Stomach smooth muscle (tissue), 2 donors: ENCODE data around the gene GZMM.
A peak's percentile ranks its signal among the peaks of the same experiment; 100 is the strongest.

Experiments
- H3K27ac ChIP-seq: one replicate; pipeline ENCODE4 v1.7.0; 2013; ENCODE audit warnings: mild to moderate bottlenecking, low read length, inconsistent platforms
- H3K27me3 ChIP-seq, 2 donors: one replicate each; pipeline ENCODE4 v1.7.0; 2013; ENCODE audit warnings: low read length in 2 of 2; ENCODE audit not compliant: insufficient read depth in 2 of 2, control insufficient read depth in 1 of 2
- H3K36me3 ChIP-seq, 2 donors: one replicate each; pipeline ENCODE4 v1.7.0; 2013; ENCODE audit warnings: low read length in 2 of 2; ENCODE audit not compliant: control insufficient read depth in 2 of 2, insufficient read depth in 2 of 2
- H3K4me1 ChIP-seq: one replicate; pipeline ENCODE4 v1.7.0; 2013; ENCODE audit warnings: low read length; ENCODE audit not compliant: control insufficient read depth, insufficient read depth
- H3K4me3 ChIP-seq, 2 donors: one replicate each; pipeline ENCODE4 v1.7.0; 2013; ENCODE audit warnings: low read length in 2 of 2
- H3K9ac ChIP-seq, 2 donors: one replicate each; pipeline ENCODE4 v1.7.0; 2013; ENCODE audit warnings: low read length in 2 of 2, mild to moderate bottlenecking in 1 of 2
- H3K9me3 ChIP-seq, 2 donors: one replicate each; pipeline ENCODE4 v1.7.0; 2013; ENCODE audit warnings: low read length in 2 of 2; ENCODE audit not compliant: control insufficient read depth in 2 of 2
- donor health status: healthy.
- donor health status: Pancreatic carcinoma.

GZMM gene

GRCh38 chr19:548886-549830, 5.3 kb downstream of the GZMM start:
- Histone ChIP-seq H3K9ac (no peak overlapping the region), H3K4me3 (no peak overlapping the region), H3K27ac (no peak overlapping the region), H3K9me3 (no peaks in the 10 kb centered on the region), H3K27me3 (no peaks in the 10 kb centered on the region), H3K36me3 (no peaks in the 10 kb centered on the region), H3K4me1 (peaks cover 5% of the 10 kb centered on the region)

- Histone ChIP-seq H3K4me1 (peaks cover 7% of the 10 kb centered on the region), H3K36me3 (no peaks in the 10 kb centered on the region), H3K27me3 (no peaks in the 10 kb centered on the region), H3K4me3 (no peak overlapping the region), H3K9ac (no peak overlapping the region), H3K27ac (no peak overlapping the region), H3K9me3 (no peaks in the 10 kb centered on the region)
These were observed 11.0 kb downstream of the GZMM start for GRCh38 chr19:554817-555216.

- Histone ChIP-seq H3K4me1 (peaks cover 7% of the 10 kb centered on the region), H3K36me3 (no peaks in the 10 kb centered on the region), H3K4me3 (no peak overlapping the region), H3K27me3 (no peaks in the 10 kb centered on the region), H3K27ac (no peak overlapping the region), H3K9me3 (no peaks in the 10 kb centered on the region), H3K9ac (no peak overlapping the region)
These were observed 11.6 kb downstream of the GZMM start for GRCh38 chr19:555474-555808.

- no peaks in the 10 kb centered on the region for H3K36me3 ChIP-seq
- H3K4me3 ChIP-seq, result no peak overlapping the region
- H3K4me1 ChIP-seq, result peaks cover 5% of the 10 kb centered on the region
- no peak overlapping the region for H3K9ac ChIP-seq
- no peaks in the 10 kb centered on the region for H3K9me3 ChIP-seq
- no peak overlapping the region for H3K27ac ChIP-seq
- no peaks in the 10 kb centered on the region for H3K27me3 ChIP-seq
These were observed 12.9 kb downstream of the GZMM start for GRCh38 chr19:556611-557382.

GRCh38 chr19:558770-559439, 15.1 kb downstream of the GZMM start:
- Histone ChIP-seq H3K27ac (no peak overlapping the region), H3K36me3 (no peaks in the 10 kb centered on the region), H3K9me3 (no peaks in the 10 kb centered on the region), H3K9ac (no peak overlapping the region), H3K4me3 (no peak overlapping the region), H3K4me1 (peaks cover 5% of the 10 kb centered on the region), H3K27me3 (no peaks in the 10 kb centered on the region)

GRCh38 chr19:560121-560520, 16.3 kb downstream of the GZMM start:
- no peaks in the 10 kb centered on the region for H3K36me3 ChIP-seq
- H3K9ac ChIP-seq, result no peak overlapping the region
- H3K4me3 ChIP-seq, result no peak overlapping the region
- H3K27me3 ChIP-seq, result no peaks in the 10 kb centered on the region
- no peaks in the 10 kb centered on the region for H3K9me3 ChIP-seq
- peaks cover 5% of the 10 kb centered on the region for H3K4me1 ChIP-seq
- no peak overlapping the region for H3K27ac ChIP-seq

GRCh38 chr19:566403-566802, 22.6 kb downstream of the GZMM start:
- no peaks in the 10 kb centered on the region for H3K36me3 ChIP-seq
- H3K27me3 ChIP-seq, result no peaks in the 10 kb centered on the region
- H3K9me3 ChIP-seq, result no peaks in the 10 kb centered on the region
- peak overlapping the region in 1 of 2 donors; percentile 31 for H3K9ac ChIP-seq
- H3K27ac ChIP-seq, result peak overlapping the region; percentile 62
- peaks cover 16% of the 10 kb centered on the region for H3K4me1 ChIP-seq
- peak overlapping the region in 1 of 2 donors; percentile 29 for H3K4me3 ChIP-seq

- H3K4me3 ChIP-seq, result peak overlapping the region in 1 of 2 donors; percentile 29
- H3K27me3 ChIP-seq, result no peaks in the 10 kb centered on the region
- no peaks in the 10 kb centered on the region for H3K36me3 ChIP-seq
- H3K4me1 ChIP-seq, result peaks cover 19% of the 10 kb centered on the region
- H3K9ac ChIP-seq, result peak overlapping the region in 1 of 2 donors; percentile 31
- peak overlapping the region; percentile 62 for H3K27ac ChIP-seq
- no peaks in the 10 kb centered on the region for H3K9me3 ChIP-seq
These were observed 23.0 kb downstream of the GZMM start for GRCh38 chr19:566844-567243.

- Histone ChIP-seq H3K4me1 (peaks cover 19% of the 10 kb centered on the region), H3K4me3 (peak overlapping the region in 1 of 2 donors; percentile 29), H3K27ac (peak overlapping the region; percentile 62), H3K9me3 (no peaks in the 10 kb centered on the region), H3K27me3 (no peaks in the 10 kb centered on the region), H3K36me3 (no peaks in the 10 kb centered on the region), H3K9ac (peak overlapping the region in 1 of 2 donors; percentile 31)
These were observed 23.5 kb downstream of the GZMM start for GRCh38 chr19:567296-567900.

GRCh38 chr19:570251-570686, 26.4 kb downstream of the GZMM start:
- Histone ChIP-seq H3K36me3 (no peaks in the 10 kb centered on the region), H3K4me3 (no peak overlapping the region), H3K27me3 (no peaks in the 10 kb centered on the region), H3K4me1 (peaks cover 38% of the 10 kb centered on the region), H3K9me3 (no peaks in the 10 kb centered on the region), H3K9ac (no peak overlapping the region), H3K27ac (no peak overlapping the region)
